Astrocyte of the cerebellum (primary cell): ENCODE measurements around the gene NUAK1.
A peak's percentile ranks its signal among the peaks of the same experiment; 100 is the strongest.

Experiments used
- DNase-seq: peaks from one replicate; pipeline ENCODE4 v3.0.0-alpha.2; 2011; ENCODE audit warnings: low read depth
- H3K4me3 ChIP-seq: 2 replicates; pipeline ENCODE4 v1.5.1; 2011; ENCODE audit warnings: mild to moderate bottlenecking, low read depth, low read length, moderate library complexity
- in situ Hi-C: cut with HindIII; loops from 2 replicates; pipeline ENCODE4 v1.10.0; 2017; ENCODE audit warnings: low sequenced_read_pairs
- TF ChIP-seq, protein P1 (sequence below): IDR thresholded peaks from 2 replicates; pipeline ENCODE4 v1.5.1; 2012; ENCODE audit warnings: low read length, low read depth, moderate library complexity, mild to moderate bottlenecking; ENCODE audit errors: missing control alignments

Gene NUAK1

DNA sequence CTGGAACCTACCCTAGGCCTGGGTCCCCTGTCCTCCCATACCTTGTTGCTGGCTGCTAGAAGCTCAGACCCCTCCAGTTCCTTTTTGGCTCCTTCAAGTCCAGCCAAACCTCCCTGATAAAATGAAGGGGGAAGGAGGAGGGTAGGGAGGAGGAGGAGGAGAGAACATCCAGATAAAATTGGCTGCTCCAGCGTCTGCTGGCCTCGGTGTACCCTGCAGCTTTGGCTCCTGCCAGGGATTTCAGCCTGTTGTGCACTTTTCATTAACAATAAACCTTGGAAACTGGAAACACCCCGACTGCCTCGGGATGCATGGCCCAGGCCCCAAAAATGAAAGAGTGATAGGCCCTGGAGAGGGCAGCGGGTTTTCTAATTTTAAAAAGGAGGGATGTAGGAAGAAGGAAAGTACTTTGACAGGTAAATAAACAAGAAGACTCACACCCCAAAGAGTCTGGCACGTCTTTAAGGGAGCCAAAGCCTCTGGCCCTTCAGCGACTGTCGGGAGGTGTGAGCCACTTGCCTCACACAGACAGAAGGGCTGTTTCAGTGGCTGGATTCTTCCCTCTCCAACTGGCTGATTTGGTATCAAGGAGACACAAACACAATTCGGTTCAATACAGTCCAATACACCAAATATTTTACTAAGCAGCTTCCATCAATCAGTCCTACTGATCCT lies 49.8 kb downstream of the NUAK1 start:
- DNase-seq, result no peak
- TF ChIP-seq, protein P1, sequence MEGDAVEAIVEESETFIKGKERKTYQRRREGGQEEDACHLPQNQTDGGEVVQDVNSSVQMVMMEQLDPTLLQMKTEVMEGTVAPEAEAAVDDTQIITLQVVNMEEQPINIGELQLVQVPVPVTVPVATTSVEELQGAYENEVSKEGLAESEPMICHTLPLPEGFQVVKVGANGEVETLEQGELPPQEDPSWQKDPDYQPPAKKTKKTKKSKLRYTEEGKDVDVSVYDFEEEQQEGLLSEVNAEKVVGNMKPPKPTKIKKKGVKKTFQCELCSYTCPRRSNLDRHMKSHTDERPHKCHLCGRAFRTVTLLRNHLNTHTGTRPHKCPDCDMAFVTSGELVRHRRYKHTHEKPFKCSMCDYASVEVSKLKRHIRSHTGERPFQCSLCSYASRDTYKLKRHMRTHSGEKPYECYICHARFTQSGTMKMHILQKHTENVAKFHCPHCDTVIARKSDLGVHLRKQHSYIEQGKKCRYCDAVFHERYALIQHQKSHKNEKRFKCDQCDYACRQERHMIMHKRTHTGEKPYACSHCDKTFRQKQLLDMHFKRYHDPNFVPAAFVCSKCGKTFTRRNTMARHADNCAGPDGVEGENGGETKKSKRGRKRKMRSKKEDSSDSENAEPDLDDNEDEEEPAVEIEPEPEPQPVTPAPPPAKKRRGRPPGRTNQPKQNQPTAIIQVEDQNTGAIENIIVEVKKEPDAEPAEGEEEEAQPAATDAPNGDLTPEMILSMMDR, result no peak
- H3K4me3 ChIP-seq, result no peak overlapping the region
- in situ Hi-C loops, result no loop called here

GRCh38 chr12:106088246-106088808 lies 50.4 kb downstream of the NUAK1 start:
- no peak for DNase-seq
- in situ Hi-C loops, result no loop called here
- TF ChIP-seq, protein P1, result no peak
- H3K4me3 ChIP-seq, result no peak overlapping the region

GRCh38 chr12:106086696-106087095 lies 52.1 kb downstream of the NUAK1 start:
- TF ChIP-seq, protein P1, result no peak
- no peak overlapping the region for H3K4me3 ChIP-seq
- in situ Hi-C loops, result no loop called here
- DNase-seq, result no peak

DNA sequence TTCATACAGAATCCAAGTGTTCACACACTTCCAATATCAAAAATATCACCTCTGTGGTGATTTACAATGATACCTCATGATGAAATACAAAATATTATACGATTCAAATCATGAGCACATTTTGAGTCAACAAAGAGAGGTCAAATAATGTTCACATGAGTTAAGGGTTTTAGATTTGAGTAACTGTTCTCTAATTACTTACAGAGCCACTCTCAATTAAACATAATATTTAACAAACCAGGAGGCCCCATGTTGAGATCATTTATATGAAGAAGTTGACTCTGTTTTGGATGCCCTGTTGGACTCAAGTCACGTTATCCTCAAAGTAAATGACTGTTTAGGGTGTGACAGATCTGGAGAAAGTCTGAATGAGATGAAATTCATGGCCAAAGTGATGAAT lies 53.5 kb downstream of the NUAK1 start:
- in situ Hi-C loops, result no loop called here
- TF ChIP-seq, protein P1, result no peak
- H3K4me3 ChIP-seq, result no peak overlapping the region
- DNase-seq, result no peak

- in situ Hi-C loops, result no loop called here
- DNase-seq, result no peak
- H3K4me3 ChIP-seq, result no peak overlapping the region
- TF ChIP-seq, protein P1, result no peak
Observed at GRCh38 chr12:106084759-106085158, 54.0 kb downstream of the NUAK1 start.

- peak; percentile 94 for DNase-seq
Observed at GRCh38 chr12:106084014-106084671, 54.6 kb downstream of the NUAK1 start.

More at GRCh38 chr12:106084014-106084671, 54.6 kb downstream of the NUAK1 start:
- TF ChIP-seq, protein P1, result no peak
- no peak overlapping the region for H3K4me3 ChIP-seq
- in situ Hi-C loops, result no loop called here
